Lung microvascular endothelial cell (primary cell): ENCODE measurements around the gene HCN2. TPM values are rescaled to one million over a fixed set of nuclear protein-coding genes. Genes with fewer than 3 reads are reported as not detected.
A peak's percentile ranks its signal among the peaks of the same experiment; 100 is the strongest.

Experiments
- DNase-seq, 2 donors: peaks; one replicate each; pipeline versions ENCODE4 v3.0.0 to v3.0.0-alpha.2; 2010; ENCODE audit warnings: low read depth in 2 of 2
- total RNA-seq: library from RNA; depleted of rRNA; stranded (reverse); fragments of >200 nt; gene quantifications from 2 replicates; pipeline ENCODE4 v1.2.1, GENCODE V29; 2014

The HCN2 gene
- total RNA-seq, 1 donor from 2014 or later = 0.40 TPM

- DNase-seq = peak; percentile 42 to 43
These were observed 18.6 kb upstream of the HCN2 start for GRCh38 chr19:570937-571565.

- peak; percentile 43 to 49 for DNase-seq
These were observed 18.1 kb upstream of the HCN2 start for GRCh38 chr19:571566-571974.

DNA sequence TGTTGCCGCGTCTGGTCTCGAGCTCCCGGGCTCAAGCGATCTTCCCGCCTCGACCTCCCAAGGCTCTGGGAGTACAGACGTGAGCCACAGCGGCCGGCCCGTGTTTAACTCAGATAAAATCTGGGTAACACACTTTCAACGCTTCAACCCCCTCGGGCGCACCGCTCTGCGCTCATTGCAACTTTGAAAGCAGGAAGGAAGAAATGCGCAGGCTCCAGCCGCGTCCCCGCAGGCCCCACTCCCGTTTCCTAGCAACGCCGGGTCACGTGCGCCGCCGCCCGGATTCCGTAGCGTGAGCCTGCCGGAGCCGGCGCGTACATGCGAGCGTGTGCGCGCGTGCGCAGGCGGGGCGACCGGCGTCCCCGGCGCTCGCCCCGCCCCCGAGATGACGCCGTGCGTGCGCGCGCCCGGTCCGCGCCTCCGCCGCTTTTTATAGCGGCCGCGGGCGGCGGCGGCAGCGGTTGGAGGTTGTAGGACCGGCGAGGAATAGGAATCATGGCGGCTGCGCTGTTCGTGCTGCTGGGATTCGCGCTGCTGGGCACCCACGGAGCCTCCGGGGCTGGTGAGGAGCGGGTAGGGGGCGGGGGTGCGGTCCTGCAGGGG is 17.4 kb upstream of the HCN2 start, which contains the start of gene BSG:
Gene BSG (plus strand): TSS at position 457 of the 603 bp plus-strand sequence. CDS start 39 bp downstream, at position 496.
- peak; percentile 98 to 99 for DNase-seq

DNA sequence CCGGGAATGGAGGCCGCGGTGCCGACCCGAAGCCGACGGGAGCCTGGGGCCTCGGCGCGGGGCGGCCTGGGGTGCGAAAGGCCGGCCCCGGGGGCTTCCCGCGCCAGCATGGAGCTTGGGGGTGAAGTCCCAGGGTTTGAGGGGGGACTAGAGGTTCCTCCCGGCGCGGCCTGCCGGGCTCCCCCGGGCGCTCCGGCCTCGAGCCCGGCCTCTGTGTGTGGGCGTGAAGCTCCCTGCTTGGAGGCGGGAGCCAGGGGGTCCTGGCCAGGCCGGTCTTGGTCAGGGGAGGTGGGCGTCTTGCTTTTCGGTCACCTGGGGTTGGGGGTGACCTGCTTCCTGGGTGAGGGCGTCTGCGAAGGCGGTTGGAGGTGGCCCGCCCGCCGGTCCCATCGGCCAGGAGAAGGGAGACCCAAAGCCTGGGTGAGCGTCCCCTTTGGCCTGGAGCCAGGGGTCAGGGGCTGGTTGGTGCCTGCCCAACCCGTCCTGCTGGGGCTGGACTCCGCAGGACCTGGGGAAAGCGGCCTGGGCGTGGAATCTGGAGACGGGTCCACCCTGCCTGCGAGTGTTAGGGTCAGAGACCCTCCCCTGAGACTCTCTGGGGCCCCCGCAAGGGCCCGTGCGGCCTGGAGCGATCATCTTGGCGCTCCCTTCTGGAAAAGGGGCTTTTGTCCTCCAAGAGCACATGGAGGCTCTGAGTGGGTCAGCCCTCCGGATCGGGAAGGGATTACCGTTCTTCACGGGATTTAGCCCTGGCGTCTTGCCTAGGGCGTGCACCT is 16.8 kb upstream of the HCN2 start:
- DNase-seq = peak; percentile 39 to 64

GRCh38 chr19:573519-573825 is 16.2 kb upstream of the HCN2 start:
- no peak for DNase-seq

- peak; percentile 44 to 49 for DNase-seq
These were observed 14.8 kb upstream of the HCN2 start for GRCh38 chr19:574658-575526.

DNA sequence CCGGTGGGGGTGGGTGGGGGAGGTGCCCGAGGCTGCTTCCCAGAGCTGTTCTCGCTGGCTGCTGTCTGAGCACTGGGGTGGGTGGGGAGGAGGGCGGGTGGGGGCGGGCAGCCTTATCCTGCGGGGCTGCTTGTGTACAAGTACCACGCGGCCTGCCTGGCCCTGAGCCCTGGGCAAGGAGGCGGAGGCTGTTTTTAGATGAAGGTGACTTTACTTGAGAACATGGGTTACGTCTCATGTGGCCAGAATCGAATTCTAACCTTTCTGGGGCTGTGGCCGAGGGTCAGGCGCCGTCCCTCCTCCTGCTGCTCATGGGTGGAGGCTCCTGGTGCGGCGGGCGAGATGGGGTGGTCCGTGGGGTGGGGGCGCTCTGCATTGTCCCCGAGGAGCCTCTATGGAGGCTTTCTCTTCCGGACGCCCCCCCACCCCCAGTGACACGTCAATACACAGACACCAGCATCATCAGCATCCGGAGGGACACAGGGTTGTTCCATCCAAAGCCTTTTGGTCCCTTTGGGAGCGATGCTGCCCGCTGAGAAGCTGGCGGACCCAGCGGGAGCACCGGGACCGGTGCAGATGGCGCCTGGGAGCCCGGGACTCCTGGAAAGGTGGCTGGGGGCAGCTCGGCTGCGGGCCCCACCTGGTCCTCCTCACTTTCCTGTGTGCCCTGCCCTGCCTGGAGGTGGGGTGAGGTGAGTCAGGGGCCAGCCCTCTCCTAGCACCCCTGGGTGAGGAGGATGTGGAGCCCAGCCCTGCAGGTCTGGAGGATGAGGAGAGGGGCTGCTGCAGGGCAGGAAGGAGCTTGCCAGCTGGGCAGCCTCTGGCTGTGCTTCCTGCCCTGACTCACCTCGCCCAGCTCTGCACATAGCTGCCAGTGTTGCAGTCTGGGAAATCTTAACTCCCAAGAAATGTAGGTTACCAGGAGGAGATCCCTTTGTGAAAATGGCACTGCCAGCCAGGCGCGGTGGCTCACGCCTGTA is 13.9 kb upstream of the HCN2 start:
- peak in 1 of 2 donors; percentile 72 for DNase-seq

DNA sequence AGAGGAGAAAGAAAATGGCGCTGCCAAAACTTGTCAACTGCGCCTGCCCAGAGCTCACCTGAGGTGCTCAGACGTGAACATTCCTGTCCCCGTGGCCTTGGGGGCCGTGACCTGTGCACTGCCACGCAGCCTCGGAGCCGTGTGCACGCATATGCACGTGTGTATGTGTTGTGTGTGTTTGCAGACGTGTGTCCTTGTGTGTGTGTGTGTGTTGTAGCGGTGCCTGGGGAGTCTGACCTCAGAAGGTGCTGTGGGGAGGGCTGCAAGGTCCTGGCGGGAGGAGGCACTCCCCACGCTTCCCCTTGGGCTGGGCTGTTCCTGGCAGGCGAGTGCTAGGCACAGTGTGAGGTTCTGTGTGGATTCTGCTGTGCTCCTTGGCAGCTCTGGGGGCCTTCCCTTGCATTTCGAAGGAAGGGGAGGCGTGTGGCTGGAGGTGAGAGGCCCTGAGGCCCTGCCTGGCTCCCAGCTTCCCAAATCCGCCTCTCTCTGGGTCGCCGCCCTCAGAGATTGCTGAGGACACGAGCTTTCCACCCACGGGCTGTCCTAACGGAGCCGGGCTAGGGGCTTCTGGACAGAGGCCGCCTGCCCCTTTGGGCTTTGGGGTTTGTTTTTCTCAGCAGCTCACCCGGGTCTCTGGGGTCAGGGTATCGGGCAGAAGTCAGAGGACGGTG is 12.8 kb upstream of the HCN2 start:
- DNase-seq = no peak

GRCh38 chr19:577439-578392 is 12.0 kb upstream of the HCN2 start:
- DNase-seq = no peak

GRCh38 chr19:579111-579841 is 10.4 kb upstream of the HCN2 start:
- DNase-seq = no peak

GRCh38 chr19:579842-580155 is 9.9 kb upstream of the HCN2 start:
- no peak for DNase-seq

GRCh38 chr19:580274-580835 is 9.3 kb upstream of the HCN2 start:
- DNase-seq = no peak

DNA sequence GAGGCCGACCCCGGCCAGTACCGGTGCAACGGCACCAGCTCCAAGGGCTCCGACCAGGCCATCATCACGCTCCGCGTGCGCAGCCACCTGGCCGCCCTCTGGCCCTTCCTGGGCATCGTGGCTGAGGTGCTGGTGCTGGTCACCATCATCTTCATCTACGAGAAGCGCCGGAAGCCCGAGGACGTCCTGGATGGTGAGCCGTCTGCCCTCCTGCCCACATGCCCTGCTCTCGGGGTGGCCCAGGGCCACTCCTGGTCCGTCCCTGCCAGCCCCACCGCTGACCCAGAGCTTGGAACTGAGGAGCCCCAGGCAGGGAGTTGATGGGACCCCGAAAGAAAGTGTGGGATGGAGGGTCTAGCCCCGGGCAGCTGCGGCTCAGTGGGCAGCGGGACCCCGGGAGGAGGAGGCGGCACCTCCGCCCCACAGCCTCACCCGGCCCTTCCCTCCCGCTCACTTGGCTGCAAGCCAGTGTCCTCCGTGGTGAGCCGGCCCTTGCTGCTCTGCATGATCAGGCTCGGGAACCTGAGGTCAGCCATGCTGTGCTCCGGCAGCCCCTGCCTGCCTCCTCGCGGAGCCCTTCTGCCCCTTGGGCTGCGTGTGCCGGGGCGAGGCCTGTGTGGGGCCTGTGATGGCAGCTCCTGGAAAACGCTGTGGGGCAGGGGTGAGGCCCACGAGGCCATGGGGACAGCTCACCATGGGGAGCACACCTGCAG is 8.1 kb upstream of the HCN2 start:
- DNase-seq = no peak

DNA sequence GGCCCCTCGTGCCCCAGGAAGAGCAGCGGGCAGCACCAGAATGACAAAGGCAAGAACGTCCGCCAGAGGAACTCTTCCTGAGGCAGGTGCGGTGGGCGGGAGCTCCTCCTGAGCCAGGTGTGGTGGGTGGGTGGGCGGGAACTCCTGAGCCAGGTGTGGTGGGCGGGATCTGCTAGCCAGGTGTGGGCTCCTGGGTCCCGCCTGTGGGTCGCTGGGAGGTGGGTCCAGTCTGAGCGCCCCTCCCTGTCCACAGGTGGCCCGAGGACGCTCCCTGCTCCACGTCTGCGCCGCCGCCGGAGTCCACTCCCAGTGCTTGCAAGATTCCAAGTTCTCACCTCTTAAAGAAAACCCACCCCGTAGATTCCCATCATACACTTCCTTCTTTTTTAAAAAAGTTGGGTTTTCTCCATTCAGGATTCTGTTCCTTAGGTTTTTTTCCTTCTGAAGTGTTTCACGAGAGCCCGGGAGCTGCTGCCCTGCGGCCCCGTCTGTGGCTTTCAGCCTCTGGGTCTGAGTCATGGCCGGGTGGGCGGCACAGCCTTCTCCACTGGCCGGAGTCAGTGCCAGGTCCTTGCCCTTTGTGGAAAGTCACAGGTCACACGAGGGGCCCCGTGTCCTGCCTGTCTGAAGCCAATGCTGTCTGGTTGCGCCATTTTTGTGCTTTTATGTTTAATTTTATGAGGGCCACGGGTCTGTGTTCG is 7.0 kb upstream of the HCN2 start:
- no peak for DNase-seq

DNA sequence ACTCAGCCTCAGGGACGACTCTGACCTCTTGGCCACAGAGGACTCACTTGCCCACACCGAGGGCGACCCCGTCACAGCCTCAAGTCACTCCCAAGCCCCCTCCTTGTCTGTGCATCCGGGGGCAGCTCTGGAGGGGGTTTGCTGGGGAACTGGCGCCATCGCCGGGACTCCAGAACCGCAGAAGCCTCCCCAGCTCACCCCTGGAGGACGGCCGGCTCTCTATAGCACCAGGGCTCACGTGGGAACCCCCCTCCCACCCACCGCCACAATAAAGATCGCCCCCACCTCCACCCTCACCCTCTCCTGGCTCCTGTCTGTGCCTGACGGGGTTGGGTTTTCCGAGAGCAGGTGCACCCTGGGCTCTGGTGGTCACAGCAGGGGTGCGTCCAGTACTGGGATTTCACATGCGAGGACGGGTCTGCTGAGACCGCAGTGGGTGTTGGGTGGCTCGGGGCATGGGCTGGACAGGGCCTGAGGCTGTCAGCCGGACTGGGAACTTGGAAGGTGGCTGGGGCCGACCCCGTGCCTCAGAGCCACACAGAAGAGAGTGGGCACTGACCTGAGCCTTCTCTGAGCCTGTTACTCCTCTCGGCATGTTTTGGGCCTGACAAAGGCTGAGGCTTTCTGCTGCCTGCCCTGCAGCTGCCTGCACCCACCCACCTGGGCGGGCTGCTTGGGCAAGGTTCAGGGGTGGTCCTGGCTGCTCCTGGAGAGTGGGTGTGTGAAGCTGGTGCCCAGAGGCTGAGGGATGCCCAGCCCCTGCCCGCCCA is 6.3 kb upstream of the HCN2 start:
- DNase-seq = no peak

- DNase-seq = no peak
These were observed 5.8 kb upstream of the HCN2 start for GRCh38 chr19:583968-584239.
